Measurements from ENCODE around the gene NAT8.

- no peak for TF ChIP-seq ZNF274 (IDR thresholded peaks at IDR 0.05; ENCODE audit: low read depth, low read length)
- TF ChIP-seq YY1 (IDR thresholded peaks at IDR 0.05; ENCODE audit: insufficient read depth, insufficient read length) = no peak
These were observed 43.7 kb upstream of the NAT8 start for GRCh38 chr2:73685764-73686438.
